Ishikawa (cell line): ENCODE data around the gene NOP10.

Experiments
- CEBPB ChIP-seq: IDR thresholded peaks from 2 replicates; pipeline ENCODE4 v1.6.1; 2012
- CREB1 ChIP-seq: IDR thresholded peaks from 2 replicates; pipeline ENCODE4 v1.6.1; 2012; ENCODE audit warnings: low read depth
- EGR1 ChIP-seq: IDR thresholded peaks from 2 replicates; pipeline ENCODE4 v1.6.1; 2012
- EP300 ChIP-seq: IDR thresholded peaks from 2 replicates; pipeline ENCODE4 v1.6.1; 2012; ENCODE audit warnings: borderline replicate concordance
- FOXM1 ChIP-seq: IDR thresholded peaks from 2 replicates; pipeline ENCODE4 v1.6.1; 2012; ENCODE audit warnings: low read depth, borderline replicate concordance
- NFIC ChIP-seq: IDR thresholded peaks from 2 replicates; pipeline ENCODE4 v1.6.1; 2012
- RAD21 ChIP-seq: IDR thresholded peaks from 2 replicates; pipeline ENCODE4 v1.6.1; 2012; ENCODE audit warnings: low read depth
- TAF1 ChIP-seq: IDR thresholded peaks from 2 replicates; pipeline ENCODE4 v1.6.1; 2012; ENCODE audit warnings: low read depth, mild to moderate bottlenecking
- TEAD4 ChIP-seq: IDR thresholded peaks from 2 replicates; pipeline ENCODE4 v1.6.1; 2012
- YY1 ChIP-seq: IDR thresholded peaks from 2 replicates; pipeline ENCODE4 v1.6.1; 2012; ENCODE audit warnings: low read depth
- ZBTB7A ChIP-seq: IDR thresholded peaks from 2 replicates; pipeline ENCODE4 v1.6.1; 2012; ENCODE audit warnings: low read depth
- TF ChIP-seq, protein P1 (sequence below): IDR thresholded peaks from 2 replicates; pipeline ENCODE4 v1.6.1; 2012
- TF ChIP-seq, protein P2 (sequence below): IDR thresholded peaks from 2 replicates; pipeline ENCODE4 v1.6.1; 2012; ENCODE audit warnings: low read depth, mild to moderate bottlenecking
- TF ChIP-seq, protein P3 (sequence below): IDR thresholded peaks from 2 replicates; pipeline ENCODE4 v1.6.1; 2012

The NOP10 gene

DNA sequence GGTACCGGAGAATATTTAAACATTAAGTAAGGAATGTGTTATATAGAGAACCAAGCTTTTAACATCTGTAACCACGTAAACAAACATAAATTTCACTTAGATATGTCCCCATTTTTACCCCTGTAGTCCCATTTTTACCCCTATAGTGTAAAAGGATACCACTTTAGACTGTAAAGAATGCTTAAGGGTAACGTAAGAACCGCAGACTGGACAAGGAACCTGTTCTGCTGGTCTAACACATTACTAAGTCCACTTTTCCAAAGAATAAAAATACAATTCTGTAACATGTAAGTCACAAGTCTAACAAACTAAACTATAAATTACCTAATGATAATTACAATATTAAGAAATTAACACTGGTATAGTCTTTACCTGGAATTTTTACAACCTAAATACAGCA, 8.3 kb downstream of the NOP10 start:
- TF ChIP-seq, protein P1, sequence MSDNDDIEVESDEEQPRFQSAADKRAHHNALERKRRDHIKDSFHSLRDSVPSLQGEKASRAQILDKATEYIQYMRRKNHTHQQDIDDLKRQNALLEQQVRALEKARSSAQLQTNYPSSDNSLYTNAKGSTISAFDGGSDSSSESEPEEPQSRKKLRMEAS = no peak
- TF ChIP-seq CREB1 = no peak
- no peak for TF ChIP-seq ZBTB7A
- no peak for TF ChIP-seq TEAD4
- TF ChIP-seq CEBPB = no peak
- TF ChIP-seq EP300 = no peak
- TF ChIP-seq, protein P2, sequence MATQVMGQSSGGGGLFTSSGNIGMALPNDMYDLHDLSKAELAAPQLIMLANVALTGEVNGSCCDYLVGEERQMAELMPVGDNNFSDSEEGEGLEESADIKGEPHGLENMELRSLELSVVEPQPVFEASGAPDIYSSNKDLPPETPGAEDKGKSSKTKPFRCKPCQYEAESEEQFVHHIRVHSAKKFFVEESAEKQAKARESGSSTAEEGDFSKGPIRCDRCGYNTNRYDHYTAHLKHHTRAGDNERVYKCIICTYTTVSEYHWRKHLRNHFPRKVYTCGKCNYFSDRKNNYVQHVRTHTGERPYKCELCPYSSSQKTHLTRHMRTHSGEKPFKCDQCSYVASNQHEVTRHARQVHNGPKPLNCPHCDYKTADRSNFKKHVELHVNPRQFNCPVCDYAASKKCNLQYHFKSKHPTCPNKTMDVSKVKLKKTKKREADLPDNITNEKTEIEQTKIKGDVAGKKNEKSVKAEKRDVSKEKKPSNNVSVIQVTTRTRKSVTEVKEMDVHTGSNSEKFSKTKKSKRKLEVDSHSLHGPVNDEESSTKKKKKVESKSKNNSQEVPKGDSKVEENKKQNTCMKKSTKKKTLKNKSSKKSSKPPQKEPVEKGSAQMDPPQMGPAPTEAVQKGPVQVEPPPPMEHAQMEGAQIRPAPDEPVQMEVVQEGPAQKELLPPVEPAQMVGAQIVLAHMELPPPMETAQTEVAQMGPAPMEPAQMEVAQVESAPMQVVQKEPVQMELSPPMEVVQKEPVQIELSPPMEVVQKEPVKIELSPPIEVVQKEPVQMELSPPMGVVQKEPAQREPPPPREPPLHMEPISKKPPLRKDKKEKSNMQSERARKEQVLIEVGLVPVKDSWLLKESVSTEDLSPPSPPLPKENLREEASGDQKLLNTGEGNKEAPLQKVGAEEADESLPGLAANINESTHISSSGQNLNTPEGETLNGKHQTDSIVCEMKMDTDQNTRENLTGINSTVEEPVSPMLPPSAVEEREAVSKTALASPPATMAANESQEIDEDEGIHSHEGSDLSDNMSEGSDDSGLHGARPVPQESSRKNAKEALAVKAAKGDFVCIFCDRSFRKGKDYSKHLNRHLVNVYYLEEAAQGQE = no peak

DNA sequence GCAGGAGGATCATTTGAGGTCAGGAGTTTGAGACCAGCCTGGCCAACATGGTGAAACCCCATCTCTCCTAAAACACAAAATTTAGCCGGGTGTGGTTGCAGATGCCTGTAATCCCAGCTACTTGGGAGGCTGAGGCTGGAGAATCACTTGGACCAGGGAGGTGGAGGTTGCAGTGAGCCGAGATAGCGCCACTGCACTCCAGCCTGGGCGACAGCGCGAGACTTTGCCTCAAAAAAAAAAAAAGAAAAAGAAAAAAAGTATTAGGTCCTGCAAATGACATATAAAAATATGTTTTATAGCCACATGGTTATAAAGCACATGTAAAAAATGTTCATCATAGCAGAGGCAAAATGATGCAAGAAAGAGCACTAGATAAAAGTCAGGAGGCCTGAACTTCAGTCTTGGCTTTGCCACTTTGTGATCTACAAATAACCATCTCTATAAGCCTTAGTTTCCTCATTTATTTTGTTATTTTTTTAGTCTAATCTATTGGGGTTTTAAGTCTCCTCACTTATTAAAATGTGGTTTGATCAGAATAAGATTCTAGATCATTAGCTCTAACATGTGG, 10.3 kb downstream of the NOP10 start:
- TF ChIP-seq YY1 = no peak
- no peak for TF ChIP-seq NFIC
- TF ChIP-seq RAD21 = no peak

DNA sequence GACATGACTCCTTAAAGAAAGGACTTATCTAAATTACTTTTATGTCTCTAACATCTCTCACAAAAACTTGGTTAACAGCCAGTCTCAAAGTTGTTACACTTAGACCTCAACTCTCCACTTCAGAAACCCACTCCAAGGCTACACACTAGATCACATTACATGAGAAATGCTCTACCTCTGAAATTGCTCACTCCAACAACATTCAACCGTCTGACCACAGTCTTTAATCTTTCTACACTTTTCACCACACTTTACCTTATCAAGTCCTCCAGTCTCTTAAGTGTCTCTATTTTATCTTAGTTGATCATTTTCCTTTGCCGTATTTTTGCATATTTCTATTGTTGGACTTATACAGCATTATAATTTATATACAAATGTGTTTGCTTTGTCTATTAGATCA, 11.1 kb downstream of the NOP10 start:
- no peak for TF ChIP-seq CREB1

DNA sequence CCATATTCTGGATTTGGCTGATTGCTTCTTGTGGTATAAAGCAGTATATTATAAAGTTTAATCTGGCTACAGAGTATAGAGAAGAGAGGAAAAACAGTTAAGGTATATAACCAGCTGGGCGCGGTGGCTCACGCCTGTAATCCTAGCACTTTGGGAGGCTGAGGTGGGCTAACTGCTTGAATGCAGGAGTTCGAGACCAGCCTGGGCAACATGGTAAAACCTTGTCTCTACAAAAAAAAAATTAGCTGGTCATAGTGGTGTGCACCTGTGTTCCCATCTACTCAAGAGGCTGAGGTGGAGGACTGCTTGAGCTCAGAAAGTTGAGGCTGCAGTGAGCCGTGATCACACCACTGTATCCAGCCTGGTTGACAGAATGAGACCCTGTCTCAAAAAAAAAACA, 12.7 kb downstream of the NOP10 start:
- TF ChIP-seq, protein P2 = no peak
- TF ChIP-seq RAD21 (no peak), TEAD4 (no peak), CREB1 (no peak), EGR1 (no peak)
- TF ChIP-seq, protein P3, sequence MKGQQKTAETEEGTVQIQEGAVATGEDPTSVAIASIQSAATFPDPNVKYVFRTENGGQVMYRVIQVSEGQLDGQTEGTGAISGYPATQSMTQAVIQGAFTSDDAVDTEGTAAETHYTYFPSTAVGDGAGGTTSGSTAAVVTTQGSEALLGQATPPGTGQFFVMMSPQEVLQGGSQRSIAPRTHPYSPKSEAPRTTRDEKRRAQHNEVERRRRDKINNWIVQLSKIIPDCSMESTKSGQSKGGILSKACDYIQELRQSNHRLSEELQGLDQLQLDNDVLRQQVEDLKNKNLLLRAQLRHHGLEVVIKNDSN = no peak

DNA sequence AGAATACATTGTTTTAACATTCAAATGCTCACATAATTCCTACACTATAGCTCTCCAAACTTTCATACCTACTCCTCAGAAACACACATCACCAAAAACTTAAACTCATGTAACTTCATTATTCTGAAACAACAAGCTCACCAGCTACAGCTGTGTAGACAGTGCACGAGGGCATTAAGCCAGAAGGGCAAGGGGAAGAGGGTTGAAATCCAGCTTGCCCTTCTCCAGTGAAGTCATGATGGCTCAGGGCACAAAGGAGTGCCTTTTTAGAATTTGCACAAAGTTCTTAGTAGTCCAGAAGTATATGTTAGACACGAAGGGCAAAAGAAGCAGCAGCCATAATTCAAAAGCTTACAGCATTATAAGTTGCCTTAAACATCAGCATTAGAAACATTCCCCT, 13.9 kb downstream of the NOP10 start:
- TF ChIP-seq TAF1 (no peak), NFIC (no peak), CREB1 (no peak)
- TF ChIP-seq, protein P2 = no peak

DNA sequence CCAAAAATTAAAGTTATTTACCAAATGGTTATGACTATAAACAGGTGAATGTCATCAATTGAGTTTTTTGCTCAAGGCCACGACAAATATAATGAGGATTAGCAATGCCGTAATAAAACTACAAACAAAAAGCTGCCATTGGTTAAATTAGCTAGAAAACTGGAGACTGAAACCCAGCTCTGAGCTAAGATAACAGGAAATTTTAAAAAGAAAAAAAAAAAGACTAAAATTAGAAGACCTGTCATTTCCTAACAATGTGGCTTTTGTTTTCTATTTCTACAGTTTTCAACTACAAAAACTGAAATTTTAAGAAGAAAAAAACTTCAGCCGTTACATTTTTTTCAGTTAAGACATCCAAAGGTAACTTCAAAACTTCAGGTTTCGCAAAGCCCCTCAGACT, 15.0 kb downstream of the NOP10 start:
- TF ChIP-seq CEBPB (no peak), EGR1 (no peak), YY1 (no peak), TEAD4 (no peak)

DNA sequence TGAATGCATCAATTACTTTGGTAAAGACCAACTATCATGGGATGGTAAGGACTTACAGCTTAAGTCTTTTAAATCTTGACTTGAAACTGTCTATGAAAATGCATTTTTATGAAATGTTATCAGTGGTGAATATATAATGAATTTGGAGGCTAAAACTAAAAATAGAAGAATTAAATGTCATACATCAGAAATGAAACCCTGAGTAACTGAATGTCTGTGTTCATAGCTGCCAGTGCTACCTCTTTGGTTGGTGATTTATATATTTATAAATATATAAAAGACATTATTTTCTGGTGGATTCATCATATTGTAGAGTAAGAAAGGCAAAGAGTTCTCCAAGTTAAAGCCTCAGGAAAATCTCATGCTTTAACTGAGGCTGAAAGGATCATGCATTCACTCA, 17.6 kb downstream of the NOP10 start:
- TF ChIP-seq, protein P3 = no peak
- no peak for TF ChIP-seq FOXM1
